ENCODE measurements around the gene KIF3B.
"Not testable (repeated sequence)": the region's sequence is repeated elsewhere in the genome, so short reads cannot be mapped to it uniquely, and the experiment has no call there.

KIF3B gene

DNA sequence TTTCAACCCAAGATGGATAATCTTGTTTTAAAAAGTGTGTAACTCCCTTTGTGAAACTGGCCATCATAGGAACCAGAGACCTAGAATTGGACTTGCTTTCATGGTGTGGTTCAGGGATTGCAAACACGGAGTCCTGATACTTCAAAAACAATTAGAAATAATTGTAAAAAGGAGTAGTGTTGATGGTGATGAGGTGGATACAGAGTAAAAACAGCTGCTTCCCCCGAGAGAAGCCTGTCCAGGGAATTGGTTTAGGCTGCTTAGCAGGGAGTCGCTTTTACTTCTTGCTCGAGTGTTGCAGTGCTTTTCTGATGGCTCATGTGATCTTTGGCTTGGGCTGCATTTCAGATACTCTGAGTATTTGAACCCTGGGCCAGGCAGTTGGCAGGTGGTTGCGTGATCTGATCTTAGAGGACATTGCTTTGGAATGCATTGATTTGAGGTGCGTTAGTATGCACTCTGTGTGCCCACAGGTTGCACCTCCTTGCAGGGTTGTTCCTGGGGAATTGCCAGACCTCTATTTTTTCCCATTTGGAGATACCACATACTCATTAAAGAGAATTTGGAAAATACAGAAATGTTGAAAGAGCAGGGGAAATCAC is 19.5 kb downstream of the KIF3B start:
- no peak for FAIRE-seq

GRCh38 chr20:32297439-32297838 is 20.0 kb downstream of the KIF3B start:
- FAIRE-seq = no peak

DNA sequence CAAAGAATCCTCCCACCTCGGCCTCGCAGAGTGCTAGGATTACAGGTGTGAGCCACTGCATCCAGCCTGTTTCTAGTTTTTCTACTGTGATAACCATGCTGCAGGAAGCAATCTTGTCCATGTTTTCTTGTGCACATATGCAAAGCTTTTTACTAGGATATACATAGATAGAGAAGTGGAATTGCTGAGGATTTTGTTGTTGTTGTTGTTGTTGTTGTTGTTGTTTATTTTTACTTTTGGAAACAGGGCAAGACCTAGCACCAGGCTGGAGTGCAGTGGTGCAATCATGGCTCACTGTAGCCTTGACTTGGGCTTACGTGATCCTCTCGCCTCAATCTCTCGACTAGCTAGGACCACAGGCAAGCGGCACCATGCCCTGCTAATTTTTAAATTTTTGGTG is 23.2 kb downstream of the KIF3B start:
- no peak for FAIRE-seq

DNA sequence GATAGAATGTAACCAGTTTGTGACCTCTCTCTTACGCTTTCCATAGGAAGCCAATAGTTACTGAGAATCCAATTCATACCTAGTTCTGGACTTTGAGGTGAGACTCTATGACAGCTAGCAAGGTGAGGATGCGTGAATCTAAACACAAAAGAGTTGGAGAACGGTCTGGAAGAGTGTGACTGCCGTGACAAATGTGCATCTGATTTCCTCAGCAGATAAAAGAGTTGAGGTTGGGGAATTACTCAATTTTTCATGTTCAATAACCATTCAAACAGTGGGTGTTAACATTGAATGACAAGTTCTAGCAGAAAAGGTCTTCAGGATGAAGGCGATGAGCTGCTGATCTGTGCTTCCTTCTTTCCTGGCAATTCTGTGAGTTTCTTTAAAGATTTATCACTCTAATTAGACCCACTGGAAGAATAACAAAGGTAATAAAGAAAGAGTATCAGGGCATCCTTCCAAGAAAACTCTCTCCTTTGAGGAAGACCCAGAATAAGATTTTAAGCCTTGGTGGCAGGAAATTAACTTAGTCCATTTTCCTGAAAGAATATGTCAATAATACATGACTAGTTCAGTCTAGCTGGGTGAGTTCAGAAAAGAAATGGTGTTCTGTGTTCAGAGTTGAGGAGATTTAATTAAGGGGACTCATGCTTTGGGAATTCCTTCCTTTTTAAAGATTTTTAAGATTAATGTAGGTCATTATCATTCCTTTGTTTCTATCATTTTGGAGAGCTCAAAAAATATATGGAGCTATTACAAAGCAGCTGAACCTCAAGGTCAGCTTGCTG is 24.5 kb downstream of the KIF3B start:
- FAIRE-seq = no peak

- no peak for FAIRE-seq
Observed at GRCh38 chr20:32302507-32302872, 25.0 kb downstream of the KIF3B start.

GRCh38 chr20:32304131-32304746 is 26.8 kb downstream of the KIF3B start:
- no peak for FAIRE-seq

DNA sequence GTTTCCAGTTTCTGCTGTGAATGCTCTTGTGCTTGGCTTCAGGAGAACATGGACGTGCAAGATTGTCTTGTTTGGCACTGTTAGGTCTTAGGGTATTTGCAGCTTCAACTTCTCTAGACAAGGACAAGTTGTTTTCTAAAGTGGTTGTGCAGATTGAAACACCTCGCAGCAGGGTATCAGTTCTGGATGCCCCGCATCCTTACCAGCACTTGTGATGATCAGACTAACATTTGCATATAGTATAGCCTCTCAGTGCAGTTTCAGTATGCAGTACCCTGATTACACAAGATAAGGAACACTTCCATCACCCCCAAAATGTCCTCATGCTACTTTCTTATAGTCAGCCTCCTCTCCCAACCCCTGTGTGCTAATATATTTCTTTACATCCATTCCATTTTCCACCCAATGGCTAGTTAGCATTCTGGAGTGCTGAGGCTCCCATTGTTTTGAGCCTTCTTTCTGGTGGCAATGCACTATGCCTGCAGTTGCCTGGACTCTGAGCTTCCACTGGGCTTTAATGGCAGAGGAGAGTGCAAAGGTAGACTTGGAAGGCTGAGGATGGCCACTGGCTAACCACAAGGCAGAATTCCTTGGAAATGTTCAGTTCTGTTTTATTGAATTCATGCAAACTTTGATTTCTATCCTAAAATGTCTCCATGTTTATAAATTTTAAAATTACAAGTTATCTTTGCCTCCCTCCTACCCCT is 35.4 kb downstream of the KIF3B start:
- FAIRE-seq = no peak

DNA sequence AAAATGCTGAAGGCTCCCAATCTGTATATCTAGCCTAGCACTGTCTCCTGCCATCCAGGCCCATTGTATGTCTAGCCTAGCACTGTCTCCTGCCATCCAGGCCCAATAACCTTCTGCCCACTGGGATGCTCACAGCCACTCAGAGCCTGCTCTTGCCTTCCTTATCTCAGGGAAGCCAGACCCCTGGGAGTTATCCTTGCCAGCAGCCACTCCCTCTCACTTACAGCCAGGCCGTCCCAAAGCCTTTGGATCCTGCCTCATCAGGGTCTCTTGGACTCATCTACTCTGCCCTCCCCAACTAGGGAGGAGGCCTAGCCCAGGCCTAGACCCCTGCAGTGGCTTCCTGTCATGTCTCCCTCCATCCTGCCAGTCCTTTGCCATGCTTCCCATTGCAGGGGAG is 37.3 kb downstream of the KIF3B start:
- FAIRE-seq = no peak

- no peak for FAIRE-seq
Observed at GRCh38 chr20:32315399-32315798, 37.9 kb downstream of the KIF3B start.

- FAIRE-seq = no peak
Observed at GRCh38 chr20:32315891-32316290, 38.4 kb downstream of the KIF3B start.

DNA sequence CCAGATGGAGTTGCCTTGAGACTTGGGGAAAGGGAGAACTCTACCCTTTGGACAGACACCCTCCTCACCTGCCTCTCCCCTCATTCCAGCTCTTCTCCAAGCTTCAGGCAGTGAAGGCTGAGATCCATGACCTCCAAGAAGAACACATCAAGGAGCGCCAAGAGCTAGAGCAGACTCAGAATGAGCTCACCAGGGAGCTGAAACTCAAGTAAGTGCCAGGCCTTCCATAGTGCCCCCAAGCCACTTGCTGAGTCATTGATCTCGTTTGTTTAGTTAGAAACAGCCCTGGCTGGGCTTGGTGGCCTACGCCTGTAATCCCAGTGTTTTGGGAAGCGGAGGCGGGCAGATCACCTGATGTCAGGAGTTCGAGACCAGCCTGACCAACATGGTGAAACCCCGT is 39.2 kb downstream of the KIF3B start:
- no peak for FAIRE-seq

- no peak for FAIRE-seq
Observed at GRCh38 chr20:32319100-32319499, 41.6 kb downstream of the KIF3B start.

GRCh38 chr20:32320305-32320704 is 42.9 kb downstream of the KIF3B start:
- FAIRE-seq = no peak

DNA sequence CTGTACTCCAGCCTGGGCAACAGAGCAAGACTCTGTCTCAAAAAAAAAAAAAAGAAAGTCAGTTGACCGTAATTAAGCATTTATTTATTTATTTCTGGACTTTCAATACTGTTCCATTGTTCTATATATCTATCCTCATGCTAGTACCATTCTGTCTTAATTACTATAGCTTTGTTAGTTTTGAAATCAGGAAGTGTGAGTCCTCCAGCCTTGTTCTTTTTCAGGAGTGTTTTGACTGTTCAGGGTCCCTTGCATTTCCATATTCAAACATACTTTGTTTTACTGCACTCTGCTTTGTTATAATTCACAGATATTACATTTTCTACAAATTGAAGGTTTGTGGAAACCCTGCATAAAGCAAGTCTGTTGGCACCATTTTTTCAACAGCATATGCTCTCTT is 43.9 kb downstream of the KIF3B start:
- FAIRE-seq = no peak

DNA sequence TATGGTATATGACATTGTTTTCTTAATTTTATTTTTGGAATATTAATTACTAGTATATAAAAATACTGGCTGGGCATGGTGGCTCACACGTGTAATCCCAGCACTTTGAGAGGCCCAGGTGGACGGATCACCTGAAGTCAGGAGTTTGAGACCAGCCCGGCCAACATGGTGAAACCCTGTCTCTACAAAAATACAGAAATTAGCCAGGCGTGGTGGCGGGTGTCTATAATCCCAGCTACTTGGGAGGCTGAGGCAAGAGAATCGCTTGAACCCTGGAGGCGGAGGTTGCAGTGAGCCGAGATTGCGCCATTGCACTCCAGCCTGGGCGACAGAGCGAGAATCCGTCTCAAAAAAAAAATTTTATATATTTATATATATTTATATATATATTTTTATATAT is 44.8 kb downstream of the KIF3B start:
- FAIRE-seq = not testable (repeated sequence)

DNA sequence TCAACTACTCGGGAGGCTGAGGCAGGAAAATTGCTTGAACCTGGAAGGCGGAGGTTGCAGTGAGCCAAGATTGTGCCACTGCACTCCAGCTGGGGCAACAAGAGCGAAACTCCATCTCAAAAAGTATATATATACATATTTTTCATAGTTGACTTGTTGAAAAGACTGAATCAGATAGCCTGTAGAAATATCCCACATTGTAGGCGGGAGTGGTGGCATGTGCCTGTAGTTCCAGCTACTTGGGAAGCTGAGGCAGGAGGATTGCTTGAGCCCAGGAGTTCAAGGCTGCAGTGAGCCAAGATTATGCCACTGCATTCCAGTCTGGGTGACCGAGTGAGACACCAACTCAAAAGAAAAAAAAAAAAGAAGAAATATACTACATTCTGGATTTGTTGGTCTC is 46.3 kb downstream of the KIF3B start:
- FAIRE-seq = not testable (repeated sequence)

DNA sequence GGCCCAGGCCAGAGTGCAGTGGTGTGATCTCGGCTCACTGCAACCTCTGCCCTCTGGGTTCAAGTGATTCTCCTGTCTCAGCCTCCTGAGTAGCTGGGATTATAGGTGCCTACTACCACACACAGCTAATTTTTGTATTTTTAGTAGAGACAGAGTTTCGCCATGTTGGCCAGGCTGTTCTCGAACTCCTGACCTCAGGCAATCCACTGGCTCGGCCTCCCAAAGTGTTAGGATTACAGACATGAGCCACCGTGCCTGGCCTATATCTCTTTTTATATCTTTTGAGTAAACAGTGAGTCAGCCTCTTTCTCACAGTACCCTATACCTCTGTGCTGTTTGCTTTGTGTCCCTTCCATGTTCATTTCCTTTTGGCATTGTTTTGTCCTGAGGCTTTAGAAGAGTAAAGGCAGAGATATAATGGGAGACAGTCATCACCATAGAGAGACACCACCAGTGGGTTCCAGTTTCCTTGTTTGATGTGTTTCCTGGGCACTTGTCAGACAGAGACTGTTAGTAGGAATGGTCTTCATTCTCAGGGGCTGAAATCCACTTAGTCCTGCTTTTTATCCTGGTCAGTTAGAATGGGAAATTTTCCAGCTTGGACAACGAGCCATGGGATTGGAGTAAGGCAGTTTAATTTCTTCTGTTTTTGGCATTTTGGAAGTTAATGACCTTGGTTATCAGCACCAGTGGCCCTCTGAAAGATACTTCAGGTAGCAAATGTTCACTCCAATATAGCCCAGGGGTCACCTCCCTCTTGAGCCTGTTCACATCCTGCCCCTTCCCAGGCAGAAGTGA is 48.5 kb downstream of the KIF3B start:
- no peak for FAIRE-seq

DNA sequence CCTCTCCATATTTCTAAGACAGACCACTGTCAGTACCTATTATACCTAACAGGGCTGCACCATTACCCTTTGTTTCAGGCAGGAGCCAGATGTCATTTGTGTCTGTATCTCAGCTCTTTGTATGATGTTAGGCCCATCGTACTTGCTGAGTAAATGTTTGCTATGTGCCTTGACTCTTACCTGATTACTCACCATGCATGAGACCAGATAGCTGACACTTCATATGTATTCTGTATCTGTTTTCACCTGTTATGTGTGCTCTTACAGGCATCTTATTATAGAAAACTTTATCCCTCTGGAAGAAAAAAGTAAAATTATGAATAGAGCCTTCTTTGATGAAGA is 49.0 kb downstream of the KIF3B start:
- FAIRE-seq = no peak

GRCh38 chr20:32327087-32327681 is 49.7 kb downstream of the KIF3B start:
- no peak for FAIRE-seq

- no peak for FAIRE-seq
Observed at GRCh38 chr20:32329817-32330554, 52.5 kb downstream of the KIF3B start.

DNA sequence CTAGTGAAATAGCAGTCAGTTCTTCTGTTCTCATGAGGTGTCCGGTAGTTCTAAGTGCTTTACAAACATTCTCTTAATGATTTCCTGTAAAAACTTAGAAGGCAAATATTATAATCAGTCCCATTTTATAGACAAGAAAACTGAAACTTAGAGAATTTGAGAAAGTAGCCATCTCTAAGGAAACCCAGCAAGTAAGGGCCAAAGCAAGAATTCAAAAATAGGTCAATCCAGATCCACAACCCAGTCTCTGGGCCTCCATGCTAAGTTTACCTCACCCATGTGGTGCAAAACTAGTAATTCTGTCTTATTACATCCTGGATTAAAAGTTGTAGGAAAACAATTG is 53.1 kb downstream of the KIF3B start:
- no peak for FAIRE-seq

GRCh38 chr20:32332614-32333013 is 55.2 kb downstream of the KIF3B start:
- FAIRE-seq = no peak
